Islet precursor cell (in vitro differentiated cells): Measurements from ENCODE around the gene PRR15L.

Experiments
- DNase-seq: peaks from one replicate; pipeline ENCODE4 v3.0.0-alpha.2; 2018

The PRR15L gene

GRCh38 chr17:47987240-47987835 is 29.7 kb upstream of the PRR15L start:
- DNase-seq = peak; percentile 78

- no peak for DNase-seq
Measured at GRCh38 chr17:47986520-47986919, 28.8 kb upstream of the PRR15L start.

GRCh38 chr17:47983492-47984223 is 26.0 kb upstream of the PRR15L start:
- no peak for DNase-seq

GRCh38 chr17:47982645-47983390 is 25.1 kb upstream of the PRR15L start:
- no peak for DNase-seq

GRCh38 chr17:47982091-47982617 is 24.5 kb upstream of the PRR15L start:
- no peak for DNase-seq

GRCh38 chr17:47981462-47981861 is 23.8 kb upstream of the PRR15L start:
- no peak for DNase-seq

- no peak for DNase-seq
Measured at GRCh38 chr17:47980541-47980940, 22.9 kb upstream of the PRR15L start.

GRCh38 chr17:47978324-47978723 is 20.6 kb upstream of the PRR15L start:
- peak; percentile 88 for DNase-seq

- DNase-seq = no peak
Measured at GRCh38 chr17:47975823-47976205, 18.1 kb upstream of the PRR15L start.

GRCh38 chr17:47975189-47975822 is 17.6 kb upstream of the PRR15L start:
- DNase-seq = peak; percentile 68

- DNase-seq = no peak
Measured at GRCh38 chr17:47973541-47973940, 15.9 kb upstream of the PRR15L start.

- DNase-seq = peak; percentile 100
Measured at GRCh38 chr17:47970725-47971499, 13.2 kb upstream of the PRR15L start, which contains the start of gene CDK5RAP3. TSS of gene CDK5RAP3 (plus strand) at chr17:47971113. CDS start at chr17:47971147, 34 bp downstream.

- no peak for DNase-seq
Measured at GRCh38 chr17:47969930-47970724, 12.4 kb upstream of the PRR15L start.

- DNase-seq = no peak
Measured at GRCh38 chr17:47968836-47969235, 11.2 kb upstream of the PRR15L start.

GRCh38 chr17:47967607-47968252 is 10.0 kb upstream of the PRR15L start:
- DNase-seq = peak; percentile 93

- DNase-seq = no peak
Measured at GRCh38 chr17:47966079-47966519, 8.4 kb upstream of the PRR15L start.

- DNase-seq = no peak
Measured at GRCh38 chr17:47964856-47965255, 7.2 kb upstream of the PRR15L start.

- DNase-seq = no peak
Measured at GRCh38 chr17:47962901-47963300, 5.2 kb upstream of the PRR15L start.

- DNase-seq = no peak
Measured at GRCh38 chr17:47961406-47961805, 3.7 kb upstream of the PRR15L start.

- DNase-seq = no peak
Measured at GRCh38 chr17:47959825-47960655, 2.4 kb upstream of the PRR15L start.
